Common myeloid progenitor, CD34-positive (primary cell): ENCODE measurements around the gene VKORC1.

Experiments
- CTCF ChIA-PET: fragments of 350-600 bp; sonication (Branson Sonifier 250); formaldehyde crosslinking; loops from one replicate; lab custom pipeline; 2021; ENCODE audit warnings: antibody characterized with exemption; lab: Charles Lee
- POLR2A ChIA-PET: fragments of 350-600 bp; sonication (Branson Sonifier 250); formaldehyde crosslinking; loops from one replicate; lab custom pipeline; 2021; ENCODE audit warnings: antibody characterized with exemption; lab: Charles Lee
- DNase-seq, 3 donors: peaks; one replicate each; pipeline versions ENCODE4 v3.0.0 to v3.0.0-alpha.2; 2013
- H3K27ac ChIP-seq, 2 experiments: 1 replicate in 1 of 2; 2 replicates in 1 of 2; pipeline ENCODE4 v1.7.0; 2013; ENCODE audit warnings: inconsistent platforms in 2 of 2, low read length in 2 of 2, mild to moderate bottlenecking in 2 of 2, low read depth in 1 of 2, moderate library complexity in 1 of 2; ENCODE audit not compliant: severe bottlenecking in 2 of 2, insufficient read depth in 1 of 2, poor library complexity in 1 of 2
- H3K27me3 ChIP-seq, 5 experiments: replicated peaks in 2 of 5; 1 replicate in 3 of 5; 2 replicates in 2 of 5; pipeline versions ENCODE4 v1.6.1 to v1.7.0; 2013; ENCODE audit warnings: low read length in 4 of 5, mild to moderate bottlenecking in 2 of 5, moderate library complexity in 2 of 5, inconsistent platforms in 1 of 5; ENCODE audit not compliant: insufficient read depth in 5 of 5, control insufficient read depth in 4 of 5
- H3K36me3 ChIP-seq, 4 experiments: 1 replicate in 2 of 4; 2 replicates in 2 of 4; pipeline versions ENCODE4 v1.6.1 to v1.7.0; 2013; ENCODE audit warnings: low read length in 3 of 4, control low read depth in 1 of 4, mild to moderate bottlenecking in 1 of 4; ENCODE audit not compliant: control insufficient read depth in 4 of 4, insufficient read depth in 4 of 4
- H3K4me1 ChIP-seq, 4 experiments: 1 replicate in 3 of 4; 2 replicates in 1 of 4; pipeline versions ENCODE4 v1.6.1 to v1.7.1; 2013; ENCODE audit warnings: low read length in 3 of 4, mild to moderate bottlenecking in 3 of 4, control low read depth in 1 of 4, inconsistent platforms in 1 of 4, moderate library complexity in 1 of 4; ENCODE audit not compliant: control insufficient read depth in 4 of 4, insufficient read depth in 4 of 4; ENCODE audit errors: control extremely low read depth in 1 of 4
- H3K4me3 ChIP-seq, 7 experiments: 1 replicate in 4 of 7; 2 replicates in 3 of 7; pipeline versions ENCODE4 v1.5.1 to v1.7.0; 2013; ENCODE audit warnings: mild to moderate bottlenecking in 7 of 7, low read length in 6 of 7, moderate library complexity in 6 of 7, inconsistent platforms in 2 of 7, low read depth in 2 of 7, control low read depth in 1 of 7; ENCODE audit not compliant: insufficient read depth in 4 of 7, control insufficient read depth in 1 of 7; ENCODE audit errors: extremely low read depth in 1 of 7
- H3K9me3 ChIP-seq, 5 experiments: 1 replicate in 4 of 5; 2 replicates in 1 of 5; pipeline versions ENCODE4 v1.6.1 to v1.7.1; 2013; ENCODE audit warnings: low read length in 4 of 5, mild to moderate bottlenecking in 2 of 5, inconsistent platforms in 1 of 5, low read depth in 1 of 5, moderate library complexity in 1 of 5; ENCODE audit not compliant: control insufficient read depth in 4 of 5, insufficient read depth in 2 of 5; ENCODE audit errors: control extremely low read depth in 1 of 5
- WGBS: methylation state at CpG from one replicate; pipeline ENCODE4 v1.1.5; 2013; ENCODE audit not compliant: insufficient coverage; 5-methylcytosine and 5-hydroxymethylcytosine counted together

Gene VKORC1

GRCh38 chr16:31120129-31120528, 25.5 kb upstream of the VKORC1 start:
- Histone ChIP-seq H3K27me3 (no peaks in the 10 kb centered on the region), H3K9me3 (no peaks in the 10 kb centered on the region), H3K4me1 (peaks cover 7 to 20% (median 15%) of the 10 kb centered on the region in 4 experiments), H3K4me3 (no peak overlapping the region), H3K36me3 (peaks cover 9 to 36% (median 25%) of the 10 kb centered on the region in 4 experiments), H3K27ac (no peak overlapping the region)
- 94% methylated on average over 13 of the region's 16 CpGs for WGBS
- POLR2A ChIA-PET, result no interaction called here
- CTCF ChIA-PET, result interaction anchor here (0.6 to 5.3 kb wide), 4 partner anchors 9 to 22 kb away, joined by 3 to 38 read pairs (median 6); no protein-coding TSS in a partner anchor
- no peak for DNase-seq

DNA sequence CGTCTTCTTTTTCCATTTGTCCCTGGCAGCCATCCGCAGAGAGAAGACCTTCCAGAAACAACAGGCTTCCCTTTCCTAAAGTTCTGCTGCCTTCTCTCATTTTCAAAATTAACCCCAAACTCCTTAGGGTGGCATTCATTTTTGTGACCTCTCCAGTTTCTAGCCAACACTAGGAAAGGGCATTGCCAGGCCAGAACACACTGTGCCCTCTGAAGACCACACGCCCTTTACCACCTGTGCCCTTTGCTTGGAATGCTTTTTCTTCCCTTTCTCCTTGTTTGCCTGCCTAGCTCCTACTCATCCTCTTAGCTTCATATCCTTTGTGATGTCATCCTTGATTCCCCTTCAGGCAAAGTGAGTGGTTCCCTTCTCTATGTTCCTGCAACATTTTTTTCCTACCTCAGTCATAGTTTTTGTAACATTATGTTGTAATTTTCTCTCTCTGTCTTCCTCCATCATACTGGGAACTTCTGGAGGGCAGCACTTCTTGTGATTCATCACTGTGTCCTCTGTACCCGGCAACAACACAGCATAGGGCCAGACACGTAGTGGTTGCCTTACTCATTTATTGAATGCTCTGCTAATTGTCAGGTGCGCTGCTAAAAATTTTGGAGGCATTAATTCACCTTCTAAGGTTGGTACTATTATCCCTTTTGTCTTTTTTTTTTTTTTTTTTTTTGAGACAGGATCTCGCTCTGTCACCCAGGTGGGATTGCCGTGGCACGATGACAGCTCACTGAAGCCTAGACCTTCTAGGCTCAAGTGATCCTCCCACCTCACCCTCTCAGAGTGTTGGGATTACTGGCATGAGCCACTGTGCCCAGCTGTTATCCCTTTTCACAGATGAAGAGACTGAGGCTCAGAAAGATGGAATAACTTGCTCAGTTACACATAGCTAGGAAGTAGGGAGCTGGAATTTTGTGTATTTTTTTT, 23.9 kb upstream of the VKORC1 start:
- POLR2A ChIA-PET, result interaction anchor here (1.2 to 1.6 kb wide), 5 partner anchors 11 to 62 kb away, joined by 4 to 18 read pairs (median 8); partner anchors contain the start of gene FUS
- H3K36me3 ChIP-seq, result peaks cover 9 to 29% (median 20%) of the 10 kb centered on the region in 4 experiments
- no peaks in the 10 kb centered on the region for H3K9me3 ChIP-seq
- no peaks in the 10 kb centered on the region for H3K27me3 ChIP-seq
- 53% methylated on average over 5 of the region's 9 CpGs for WGBS
- CTCF ChIA-PET, result interaction anchor here (1.1 to 5.3 kb wide), 6 partner anchors 9 to 325 kb away, joined by 3 to 38 read pairs (median 6); partner anchors contain the start of gene PRSS8
- peaks cover 7 to 31% (median 25%) of the 10 kb centered on the region in 4 experiments for H3K4me1 ChIP-seq
- no peak for DNase-seq
- H3K27ac ChIP-seq, result peak overlapping the region; percentile 51 to 88
- peak overlapping the region; percentile 57 to 96 (median 87) for H3K4me3 ChIP-seq

- CTCF ChIA-PET, result interaction anchor here (0.8 to 5.3 kb wide), 8 partner anchors 10 to 326 kb away, joined by 3 to 38 read pairs (median 5); partner anchors contain the start of genes BCKDK and PRSS8
- 0% methylated on average over 17 of the region's 68 CpGs for WGBS
- POLR2A ChIA-PET, result interaction anchor here (0.6 to 1.6 kb wide), 7 partner anchors 12 to 62 kb away, joined by 3 to 18 read pairs (median 6); partner anchors contain the start of genes FUS, ZNF646 and ZNF668
- Histone ChIP-seq H3K27ac (peak within 1 kb of the TSS; percentile 51 to 88), H3K9me3 (no peaks in the 10 kb centered on the region), H3K4me1 (peaks cover 11 to 40% (median 34%) of the 10 kb centered on the region in 4 experiments), H3K36me3 (peaks cover 9 to 33% (median 20%) of the 10 kb centered on the region in 4 experiments), H3K4me3 (peak within 1 kb of the TSS; percentile 64 to 96 (median 87)), H3K27me3 (no peaks in the 10 kb centered on the region)
- DNase-seq, result peak; percentile 98 to 99 (median 99)
These were observed 23.0 kb upstream of the VKORC1 start, which contains the start of gene KAT8 for GRCh38 chr16:31117384-31118222. Gene KAT8, plus strand, starts transcription at chr16:31117664. Its CDS starts 18 bp downstream, at chr16:31117682.

DNA sequence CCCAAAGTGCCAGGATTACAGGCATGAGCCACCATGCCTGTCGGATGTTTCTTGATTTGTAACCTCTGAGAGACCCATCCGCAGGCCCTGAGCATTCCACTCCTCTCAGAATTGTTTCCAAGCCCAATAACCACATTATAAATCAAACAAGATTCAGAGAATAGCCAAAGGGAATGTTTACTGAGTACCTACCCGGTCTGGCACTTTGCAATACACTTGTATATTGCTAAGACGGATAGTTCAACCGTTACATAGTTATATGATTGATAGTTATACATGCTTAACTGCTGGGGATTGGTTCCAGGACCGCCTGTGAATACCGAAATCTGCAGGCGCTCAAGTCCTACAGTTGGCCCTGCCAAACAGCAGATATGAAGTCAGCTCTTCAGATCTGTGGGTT, 19.9 kb upstream of the VKORC1 start:
- 97% methylated on average over 7 of the region's 8 CpGs for WGBS
- Histone ChIP-seq H3K4me3 (no peak overlapping the region), H3K27ac (peak overlapping the region in 1 of 2 experiments; percentile 45), H3K9me3 (no peaks in the 10 kb centered on the region), H3K27me3 (no peaks in the 10 kb centered on the region), H3K4me1 (peaks cover 12 to 47% (median 38%) of the 10 kb centered on the region in 4 experiments), H3K36me3 (peaks cover 10 to 38% (median 28%) of the 10 kb centered on the region in 4 experiments)
- no peak for DNase-seq
- CTCF ChIA-PET, result interaction anchor here (0.6 to 3.5 kb wide), 7 partner anchors 19 to 161 kb away, joined by 3 to 27 read pairs (median 4); partner anchors contain the start of genes HSD3B7, ZNF646 and ZNF668
- POLR2A ChIA-PET, result interaction anchor here (0.6 to 1.7 kb wide), 3 partner anchors 28 kb away, joined by 3 to 8 read pairs (median 4); no protein-coding TSS in a partner anchor

GRCh38 chr16:31113121-31114120, 18.8 kb upstream of the VKORC1 start:
- H3K27me3 ChIP-seq, result no peaks in the 10 kb centered on the region
- DNase-seq, result peak; percentile 78 to 92 (median 91)
- H3K9me3 ChIP-seq, result no peaks in the 10 kb centered on the region
- CTCF ChIA-PET, result interaction anchor here (1.2 to 3.5 kb wide), 7 partner anchors 18 to 129 kb away, joined by 4 to 27 read pairs (median 4); partner anchors contain the start of genes HSD3B7, ZNF646 and ZNF668
- peak overlapping the region in 1 of 2 experiments; percentile 56 for H3K27ac ChIP-seq
- peak overlapping the region in 3 of 7 experiments; percentile 6 to 25 (median 24) for H3K4me3 ChIP-seq
- 25% methylated on average over 4 of the region's 5 CpGs for WGBS
- POLR2A ChIA-PET, result interaction anchor here (1.2 to 1.5 kb wide), 2 partner anchors 29 to 67 kb away, joined by 3 to 10 read pairs; partner anchors contain the start of gene FUS
- H3K4me1 ChIP-seq, result peaks cover 11 to 49% (median 43%) of the 10 kb centered on the region in 4 experiments
- H3K36me3 ChIP-seq, result peaks cover 8 to 37% (median 29%) of the 10 kb centered on the region in 4 experiments
